ENCODE results near the gene PIGU. TPM values are rescaled to one million over a fixed set of nuclear protein-coding genes. Genes with fewer than 3 reads are reported as not detected.

PIGU gene
- total RNA-seq, 4 donors from 2014 or later = 20.6 to 31.5 (median 27.7) TPM

GRCh38 chr20:34689486-34689885 is 12.6 kb upstream of the PIGU start:
- WGBS, 2 donors = 73 to 88% methylated on average over 2 of the region's 2 CpGs
- H3K27ac ChIP-seq = no peak overlapping the region

GRCh38 chr20:34683667-34684066 is 6.8 kb upstream of the PIGU start:
- Histone ChIP-seq H3K27ac (no peak overlapping the region), H3K9me3 (no peaks in the 10 kb centered on the region), H3K27me3 (no peaks in the 10 kb centered on the region), H3K36me3 (no peaks in the 10 kb centered on the region), H3K4me1 (no peaks in the 10 kb centered on the region), H3K4me3 (no peak overlapping the region)
- DNase-seq (ENCODE audit: low spot score in 2 of 2) = no peak
- WGBS, 2 donors = 91 to 100% methylated on average over 3 of the region's 3 CpGs
- TF ChIP-seq EP300 (IDR thresholded peaks at IDR 0.05) (no peak), CTCF (IDR thresholded peaks at IDR 0.05) (no peak), POLR2A (IDR thresholded peaks at IDR 0.05) (no peak)

More at GRCh38 chr20:34689486-34689885, 12.6 kb upstream of the PIGU start:
- Histone ChIP-seq H3K36me3 (no peaks in the 10 kb centered on the region), H3K27me3 (no peaks in the 10 kb centered on the region), H3K9me3 (no peaks in the 10 kb centered on the region), H3K4me1 (no peaks in the 10 kb centered on the region), H3K4me3 (no peak overlapping the region)
- no peak for TF ChIP-seq EP300 (IDR thresholded peaks at IDR 0.05)
- TF ChIP-seq CTCF (IDR thresholded peaks at IDR 0.05) = no peak
- no peak for TF ChIP-seq POLR2A (IDR thresholded peaks at IDR 0.05)
- DNase-seq (ENCODE audit: low spot score in 2 of 2) = no peak

GRCh38 chr20:34680586-34681175 is 3.8 kb upstream of the PIGU start:
- no peaks in the 10 kb centered on the region for H3K27me3 ChIP-seq
- DNase-seq (ENCODE audit: low spot score in 2 of 2) = no peak
- H3K36me3 ChIP-seq = no peaks in the 10 kb centered on the region
- no peak overlapping the region for H3K4me3 ChIP-seq
- no peaks in the 10 kb centered on the region for H3K9me3 ChIP-seq
- peaks cover 0 to 17% (median 9%) of the 10 kb centered on the region in 4 donors for H3K4me1 ChIP-seq
- TF ChIP-seq EP300 (IDR thresholded peaks at IDR 0.05) (no peak), CTCF (IDR thresholded peaks at IDR 0.05) (no peak), POLR2A (IDR thresholded peaks at IDR 0.05) (no peak)
- no peak overlapping the region for H3K27ac ChIP-seq

- Histone ChIP-seq H3K27ac (peak overlapping the region; percentile 34 to 89 (median 86)), H3K9me3 (no peaks in the 10 kb centered on the region), H3K36me3 (no peaks in the 10 kb centered on the region), H3K4me1 (peaks cover 0 to 22% (median 11%) of the 10 kb centered on the region in 4 donors), H3K27me3 (no peaks in the 10 kb centered on the region), H3K4me3 (peak overlapping the region; percentile 59 to 92 (median 80))
- DNase-seq (ENCODE audit: low spot score in 2 of 2) = no peak
- WGBS, 2 donors = 1% methylated on average over 14 of the region's 14 CpGs
- no peak for TF ChIP-seq EP300 (IDR thresholded peaks at IDR 0.05)
- no peak for TF ChIP-seq POLR2A (IDR thresholded peaks at IDR 0.05)
- TF ChIP-seq CTCF (IDR thresholded peaks at IDR 0.05) = no peak
Observed at GRCh38 chr20:34675993-34676641, 775 bp downstream of the PIGU start.

GRCh38 chr20:34675561-34675960 is 1.3 kb downstream of the PIGU start:
- TF ChIP-seq EP300 (IDR thresholded peaks at IDR 0.05) (no peak), POLR2A (IDR thresholded peaks at IDR 0.05) (no peak), CTCF (IDR thresholded peaks at IDR 0.05) (no peak)
- Histone ChIP-seq H3K9me3 (no peaks in the 10 kb centered on the region), H3K4me1 (peaks cover 0 to 22% (median 11%) of the 10 kb centered on the region in 4 donors), H3K27me3 (no peaks in the 10 kb centered on the region), H3K4me3 (no peak overlapping the region), H3K36me3 (no peaks in the 10 kb centered on the region), H3K27ac (no peak overlapping the region)
- 14 to 17% methylated on average over 3 of the region's 3 CpGs for WGBS, 2 donors
- no peak for DNase-seq (ENCODE audit: low spot score in 2 of 2)
